ENCODE data around the gene ITGA3. TPM values are rescaled to one million over a fixed set of nuclear protein-coding genes. Genes with fewer than 3 reads are reported as not detected.

Gene ITGA3
- polyA plus RNA-seq, 1 experiment, result 184 TPM

DNA sequence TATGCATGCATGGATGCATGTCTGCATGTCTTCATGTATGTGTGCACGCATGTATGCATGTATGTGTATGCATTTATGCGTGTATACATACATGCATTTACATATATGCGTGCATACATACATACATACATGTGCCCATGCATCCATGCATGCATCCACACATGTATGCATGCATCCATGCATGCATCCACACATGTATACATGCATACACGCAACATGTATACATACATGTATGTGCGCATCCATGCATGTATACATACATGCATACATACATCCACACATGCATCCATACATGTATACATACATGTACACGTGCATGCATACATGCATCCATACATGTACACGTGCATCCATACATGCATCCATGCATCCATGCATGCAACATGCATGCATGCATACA is 31.1 kb upstream of the ITGA3 start:
- Histone ChIP-seq H3K4me3 (ENCODE audit: low read depth, low read length) (no peak overlapping the region), H3K27me3 (ENCODE audit: control insufficient read depth, insufficient read depth, low read length) (no peaks in the 10 kb centered on the region), H3K36me3 (ENCODE audit: control insufficient read depth, insufficient read depth, low read length) (no peaks in the 10 kb centered on the region)
- TF ChIP-seq CTCF (IDR thresholded peaks at IDR 0.05; ENCODE audit: insufficient read depth, low read depth, low read length), result no peak
- ChIA-PET POLR2A (no interaction called here), CTCF (interaction anchor here (4.2 to 6.3 kb wide), 4 partner anchors 32 to 68 kb away, joined by 38 to 102 read pairs (median 59); partner anchors contain the start of genes ITGA3 and PDK2)
- no peak for DNase-seq (ENCODE audit: low read depth)

- ChIA-PET CTCF (interaction anchor here (0.6 to 6.8 kb wide), 20 partner anchors 9 to 146 kb away, joined by 3 to 102 read pairs (median 4); partner anchors contain the start of genes ITGA3 and PDK2), POLR2A (no interaction called here)
- Histone ChIP-seq H3K27me3 (ENCODE audit: control insufficient read depth, insufficient read depth, low read length) (no peaks in the 10 kb centered on the region), H3K36me3 (ENCODE audit: control insufficient read depth, insufficient read depth, low read length) (no peaks in the 10 kb centered on the region), H3K4me3 (ENCODE audit: low read depth, low read length) (no peak overlapping the region)
- no peak for DNase-seq (ENCODE audit: low read depth)
- no peak for TF ChIP-seq CTCF (IDR thresholded peaks at IDR 0.05; ENCODE audit: insufficient read depth, low read depth, low read length)
These were observed 29.7 kb upstream of the ITGA3 start for GRCh38 chr17:50026046-50026675.

- no peak for DNase-seq (ENCODE audit: low read depth)
- peak overlapping the region; percentile 22; the same call in 1 of the 2 replicates for H3K4me3 ChIP-seq (ENCODE audit: low read depth, low read length)
- no peaks in the 10 kb centered on the region for H3K36me3 ChIP-seq (ENCODE audit: control insufficient read depth, insufficient read depth, low read length)
- POLR2A ChIA-PET, result no interaction called here
- peak; percentile 94 for TF ChIP-seq CTCF (IDR thresholded peaks at IDR 0.05; ENCODE audit: insufficient read depth, low read depth, low read length)
- no peaks in the 10 kb centered on the region for H3K27me3 ChIP-seq (ENCODE audit: control insufficient read depth, insufficient read depth, low read length)
- CTCF ChIA-PET, result interaction anchor here (0.6 to 6.8 kb wide), 21 partner anchors 9 to 135 kb away, joined by 3 to 102 read pairs (median 6); partner anchors contain the start of genes ITGA3 and PDK2
These were observed 29.1 kb upstream of the ITGA3 start for GRCh38 chr17:50026837-50027171.

DNA sequence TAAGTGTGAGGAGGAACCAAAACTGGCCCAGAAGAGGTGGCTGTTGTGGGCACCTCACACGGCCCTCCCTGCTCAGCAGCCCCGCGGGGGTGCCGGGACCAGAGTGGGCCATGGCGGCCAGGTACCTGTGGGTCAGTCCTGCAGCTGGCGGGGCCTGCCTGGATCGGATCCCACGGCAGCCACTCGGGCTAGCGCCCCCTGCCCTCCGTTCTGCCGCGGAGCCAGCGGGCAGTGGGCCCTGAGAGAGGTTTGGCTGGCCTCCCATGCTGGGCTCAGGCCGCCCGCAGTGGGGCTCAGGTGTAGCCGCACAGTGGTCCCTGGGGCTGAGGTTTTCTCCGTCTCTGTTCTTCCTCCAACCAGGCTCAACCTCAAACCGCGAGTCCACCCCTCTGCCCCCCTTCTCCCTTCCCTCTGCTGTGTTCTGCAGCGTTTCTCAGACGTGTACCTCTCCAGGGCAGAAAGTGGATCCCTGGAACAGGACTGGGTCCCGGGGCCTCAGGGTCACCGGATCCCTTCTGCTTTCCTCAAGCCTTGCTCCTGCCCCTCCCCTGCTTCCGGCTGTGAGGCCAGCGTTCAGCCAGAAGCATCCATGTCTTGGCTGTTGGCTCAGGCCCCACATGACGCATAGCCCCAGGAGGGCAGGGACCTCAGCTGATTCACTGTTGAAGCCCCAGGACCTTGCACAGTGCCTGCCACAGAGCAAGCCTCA is 28.6 kb upstream of the ITGA3 start:
- ChIA-PET CTCF (interaction anchor here (0.6 to 6.8 kb wide), 23 partner anchors 9 to 270 kb away, joined by 3 to 102 read pairs (median 6); partner anchors contain the start of genes ITGA3 and PDK2), POLR2A (interaction anchor here (1.0 kb wide), 1 partner anchor 29 kb away, joined by 4 read pairs; the partner anchor contains the start of gene ITGA3)
- H3K27me3 ChIP-seq (ENCODE audit: control insufficient read depth, insufficient read depth, low read length), result no peaks in the 10 kb centered on the region
- DNase-seq (ENCODE audit: low read depth), result peak; percentile 68
- H3K36me3 ChIP-seq (ENCODE audit: control insufficient read depth, insufficient read depth, low read length), result no peaks in the 10 kb centered on the region
- peak overlapping the region; percentile 22 for H3K4me3 ChIP-seq (ENCODE audit: low read depth, low read length)
- no peak for TF ChIP-seq CTCF (IDR thresholded peaks at IDR 0.05; ENCODE audit: insufficient read depth, low read depth, low read length)
